H1 (cell line): ENCODE data around the gene GTPBP6. TPM values are rescaled to one million over a fixed set of nuclear protein-coding genes. Genes with fewer than 3 reads are reported as not detected.

Experiments used
- CTCF ChIA-PET: fragments of 300-600 bp; sonication (Branson Sonifier 250); formaldehyde crosslinking; loops from one replicate; lab custom pipeline; 2021; ENCODE audit not compliant: partially characterized antibody; lab: Charles Lee
- POLR2A ChIA-PET: fragments of 300-600 bp; sonication (Branson Sonifier 250); formaldehyde crosslinking; loops from one replicate; lab custom pipeline; 2021; ENCODE audit warnings: inconsistent platforms; ENCODE audit not compliant: partially characterized antibody; lab: Charles Lee
- DNase-seq, 2 experiments: peaks; one replicate each; pipeline versions ENCODE4 v3.0.0 to v3.0.0-alpha.2; 2010 to 2022; ENCODE audit warnings: low spot score in 2 of 2, low read depth in 1 of 2, mixed read lengths in 1 of 2
- FAIRE-seq: peaks from 2 replicates; lab custom pipeline; 2011; peaks lifted over from hg19 to GRCh38; lab: Jason Lieb, UNC
- H2AFZ ChIP-seq: 2 replicates; pipeline ENCODE4 v1.8.1; 2012; ENCODE audit warnings: low read length, inconsistent platforms
- H2AK5ac ChIP-seq: 2 replicates; pipeline ENCODE4 v1.6.1; 2013; ENCODE audit warnings: low read depth, low read length
- H2BK120ac ChIP-seq: replicated peaks from 2 replicates; pipeline ENCODE3; 2013; ENCODE audit warnings: low read depth, low read length, inconsistent platforms
- H2BK12ac ChIP-seq: 2 replicates; pipeline ENCODE4 v1.6.1; 2013; ENCODE audit warnings: low read depth, low read length
- H2BK15ac ChIP-seq: 2 replicates; pipeline ENCODE4 v1.6.1; 2013; ENCODE audit warnings: low read length
- H2BK20ac ChIP-seq: 2 replicates; pipeline ENCODE4 v1.6.1; 2013; ENCODE audit warnings: low read length
- H2BK5ac ChIP-seq: 2 replicates; pipeline ENCODE4 v1.6.1; 2013; ENCODE audit warnings: low read depth, low read length
- H3K14ac ChIP-seq: 2 replicates; pipeline ENCODE4 v1.6.1; 2013; ENCODE audit warnings: inconsistent platforms; ENCODE audit not compliant: insufficient read length
- H3K18ac ChIP-seq: 2 replicates; pipeline ENCODE4 v1.6.1; 2013; ENCODE audit warnings: low read length; ENCODE audit errors: extremely low read depth
- H3K23ac ChIP-seq: 2 replicates; pipeline ENCODE4 v1.6.1; 2013; ENCODE audit warnings: inconsistent platforms; ENCODE audit not compliant: insufficient read length
- H3K23me2 ChIP-seq: 2 replicates; pipeline ENCODE4 v1.6.1; 2013; ENCODE audit warnings: low read depth, low read length
- H3K27ac ChIP-seq: 2 replicates; pipeline ENCODE4 v1.6.1; 2011; ENCODE audit warnings: low read depth, low read length, inconsistent platforms
- H3K27me3 ChIP-seq, 4 experiments: replicated peaks in 1 of 4; 1 replicate in 1 of 4; 2 replicates in 3 of 4; pipeline versions ENCODE4 v1.6.1 to v1.8.1; 2011 to 2013; ENCODE audit warnings: low read length in 3 of 4, mild to moderate bottlenecking in 3 of 4, inconsistent platforms in 2 of 4, mixed read lengths in 2 of 4, moderate library complexity in 1 of 4; ENCODE audit not compliant: control insufficient read depth in 3 of 4, insufficient read depth in 3 of 4; ENCODE audit errors: extremely low read depth in 1 of 4
- H3K36me3 ChIP-seq, 4 experiments: 2 replicates each; pipeline versions ENCODE4 v1.6.1 to v1.8.1; 2011 to 2013; ENCODE audit warnings: mild to moderate bottlenecking in 4 of 4, low read length in 3 of 4, moderate library complexity in 2 of 4, control low read depth in 1 of 4, inconsistent platforms in 1 of 4; ENCODE audit not compliant: insufficient read depth in 4 of 4, control insufficient read depth in 2 of 4
- H3K4ac ChIP-seq: replicated peaks from 2 replicates; pipeline ENCODE3; 2013; ENCODE audit warnings: low read length, low read depth, mixed read lengths, inconsistent platforms; ENCODE audit not compliant: insufficient read length
- H3K4me1 ChIP-seq, 4 experiments: replicated peaks in 1 of 4; 1 replicate in 1 of 4; 2 replicates in 3 of 4; pipeline versions ENCODE4 v1.6.1 to v1.8.1; 2011 to 2013; ENCODE audit warnings: low read length in 3 of 4, inconsistent platforms in 2 of 4, mixed read lengths in 1 of 4; ENCODE audit not compliant: insufficient read depth in 4 of 4, control insufficient read depth in 3 of 4
- H3K4me2 ChIP-seq, 2 experiments: 2 replicates each; pipeline versions ENCODE4 v1.6.1 to v1.8.1; 2011 to 2013; ENCODE audit warnings: low read depth in 2 of 2, low read length in 2 of 2, control low read depth in 1 of 2, inconsistent platforms in 1 of 2, mild to moderate bottlenecking in 1 of 2; ENCODE audit not compliant: insufficient read depth in 1 of 2
- H3K4me3 ChIP-seq, 4 experiments: fragments of 200-600, 300-600 bp in 1 of 4; sonication (generic), shearing (Covaris generic), sonication (Bioruptor Twin) in 1 of 4; 2 replicates each; pipeline versions ENCODE4 v1.5.1 to v1.8.1; 2011 to 2016; ENCODE audit warnings: low read length in 4 of 4, low read depth in 3 of 4, control low read depth in 2 of 4, inconsistent platforms in 2 of 4, mild to moderate bottlenecking in 2 of 4, mixed read lengths in 1 of 4, moderate library complexity in 1 of 4; ENCODE audit not compliant: insufficient read depth in 2 of 4; ENCODE audit errors: extremely low read depth in 1 of 4
- H3K56ac ChIP-seq: replicated peaks from 2 replicates; pipeline ENCODE3; 2013; ENCODE audit warnings: low read depth, mild to moderate bottlenecking, mixed read lengths, low read length, inconsistent platforms; ENCODE audit not compliant: insufficient read length
- H3K79me1 ChIP-seq: 2 replicates; pipeline ENCODE4 v1.6.1; 2013; ENCODE audit warnings: low read depth, low read length, control low read depth
- H3K79me2 ChIP-seq, 2 experiments: 2 replicates each; pipeline versions ENCODE4 v1.6.1 to v1.8.1; 2012 to 2013; ENCODE audit warnings: low read length in 2 of 2, mild to moderate bottlenecking in 2 of 2, inconsistent platforms in 1 of 2; ENCODE audit not compliant: insufficient read depth in 2 of 2, control insufficient read depth in 1 of 2
- H3K9ac ChIP-seq, 4 experiments: replicated peaks in 1 of 4; 1 replicate in 1 of 4; 2 replicates in 3 of 4; pipeline versions ENCODE4 v1.6.1 to v1.8.1; 2011 to 2013; ENCODE audit warnings: low read depth in 3 of 4, low read length in 3 of 4, control low read depth in 2 of 4, mild to moderate bottlenecking in 2 of 4, moderate library complexity in 2 of 4, inconsistent platforms in 1 of 4; ENCODE audit errors: extremely low read depth in 1 of 4
- H3K9me3 ChIP-seq, 2 experiments: 2 replicates each; pipeline versions ENCODE4 v1.6.1 to v1.8.1; 2012 to 2013; ENCODE audit warnings: mild to moderate bottlenecking in 2 of 2, moderate library complexity in 2 of 2, control low read depth in 1 of 2, inconsistent platforms in 1 of 2, low read depth in 1 of 2, low read length in 1 of 2, mixed read lengths in 1 of 2; ENCODE audit not compliant: insufficient read depth in 2 of 2
- H4K20me1 ChIP-seq, 2 experiments: replicated peaks in 1 of 2; 2 replicates each; pipeline versions ENCODE3 to v1.8.1; 2011 to 2013; ENCODE audit warnings: inconsistent platforms in 2 of 2, low read length in 2 of 2, mild to moderate bottlenecking in 1 of 2; ENCODE audit not compliant: insufficient read depth in 2 of 2, control insufficient read depth in 1 of 2
- H4K5ac ChIP-seq: 2 replicates; pipeline ENCODE4 v1.6.1; 2013; ENCODE audit warnings: low read length, low read depth, mixed read lengths, inconsistent platforms; ENCODE audit not compliant: insufficient read length
- H4K8ac ChIP-seq: 2 replicates; pipeline ENCODE4 v1.8.0; 2013; ENCODE audit warnings: mild to moderate bottlenecking, moderate library complexity, low read length, inconsistent platforms; ENCODE audit not compliant: insufficient read depth; ENCODE audit errors: extremely low read depth
- H4K91ac ChIP-seq: replicated peaks from 2 replicates; pipeline ENCODE3; 2013; ENCODE audit warnings: low read length, mixed read lengths, inconsistent platforms; ENCODE audit not compliant: insufficient read length
- CEBPB ChIP-seq: IDR thresholded peaks from 2 replicates; pipeline ENCODE4 v1.6.1; 2012; ENCODE audit warnings: low read depth, low read length
- EGR1 ChIP-seq: IDR thresholded peaks from 2 replicates; pipeline ENCODE4 v1.6.1; 2011; ENCODE audit warnings: low read depth, low read length, borderline replicate concordance
- JUND ChIP-seq: IDR thresholded peaks from 2 replicates; pipeline ENCODE4 v1.6.1; 2011; ENCODE audit warnings: mild to moderate bottlenecking, improper control_type of control experiment, low read length
- PHF8 ChIP-seq: fragments of 200-600 bp; sonication (generic); conservative IDR thresholded peaks from 2 replicates; pipeline ENCODE4 v1.7.1; 2012; ENCODE audit warnings: low read depth, mild to moderate bottlenecking, inconsistent platforms, low read length, moderate library complexity
- RNF2 ChIP-seq: fragments of 200-900, 300-1000 bp; sonication (generic); IDR thresholded peaks from 2 replicates; pipeline ENCODE4 v1.7.1; 2016; ENCODE audit warnings: borderline replicate concordance, low read depth, mild to moderate bottlenecking, antibody characterized with exemption, low read length; ENCODE audit not compliant: poor library complexity, severe bottlenecking; ENCODE audit errors: missing control alignments
- TAF1 ChIP-seq: IDR thresholded peaks from 2 replicates; pipeline ENCODE4 v1.6.1; 2011; ENCODE audit warnings: mild to moderate bottlenecking, low read depth, low read length
- WGBS, 2 experiments: shearing (Covaris generic) in 1 of 2; methylation state at CpG; one replicate each; pipeline versions ENCODE4 v1.1.6 to v1.1.7; 2013 to 2015; ENCODE audit warnings: low lambda C conversion rate in 2 of 2, mixed read lengths in 2 of 2, inconsistent platforms in 1 of 2, low coverage in 1 of 2, missing lambda C conversion rate in 1 of 2; ENCODE audit not compliant: insufficient replicate concordance in 2 of 2, insufficient coverage in 1 of 2, insufficient read length in 1 of 2; ENCODE audit errors: extremely low coverage in 1 of 2, missing lambda C conversion rate in 1 of 2; 5-methylcytosine and 5-hydroxymethylcytosine counted together
- polyA plus RNA-seq, 7 experiments: library from polyadenylated mRNA; depleted of rRNA in 3 of 7; stranded (reverse) in 5 of 7; unstranded in 2 of 7; fragments of >200 nt in 5 of 7; fragments of 200-250 nt in 2 of 7; gene quantifications; 1 replicate in 5 of 7; 2 replicates in 1 of 7; 4 replicates in 1 of 7; pipeline versions ENCODE4 v1.2.1 to v1.2.3, GENCODE V29; 2011 to 2013; ENCODE audit warnings: missing spikeins in 2 of 7, mixed read lengths in 2 of 7
- total RNA-seq: library from RNA; stranded (reverse); fragmentation: NEBNext Ultra II Directional; extraction: Animal tissue kit (Norgen Biotek cat#: 25700); gene quantifications from 2 replicates; pipeline ENCODE4 v1.2.1, GENCODE V29; 2021
- TF ChIP-seq, protein P1 (sequence below), 3 experiments: IDR thresholded peaks; 1 replicate in 2 of 3; 2 replicates in 1 of 3; pipeline versions ENCODE4 v1.5.1 to v1.6.1; 2011; ENCODE audit warnings: low read length in 3 of 3, mild to moderate bottlenecking in 3 of 3, inconsistent platforms in 2 of 3, low read depth in 1 of 3, moderate library complexity in 1 of 3; ENCODE audit not compliant: insufficient read depth in 1 of 3; ENCODE audit errors: control extremely low read depth in 1 of 3
- TF ChIP-seq, protein P2 (sequence below): IDR thresholded peaks from 2 replicates; pipeline ENCODE4 v1.6.1; 2011; ENCODE audit warnings: low read length, improper control_type of control experiment

GTPBP6 gene
- total and polyA plus RNA-seq, 2 of the 8 experiments (the other 6 are each of a cell fraction or from before 2014, with no cell fraction given): 33.9 to 57.1 TPM

DNA sequence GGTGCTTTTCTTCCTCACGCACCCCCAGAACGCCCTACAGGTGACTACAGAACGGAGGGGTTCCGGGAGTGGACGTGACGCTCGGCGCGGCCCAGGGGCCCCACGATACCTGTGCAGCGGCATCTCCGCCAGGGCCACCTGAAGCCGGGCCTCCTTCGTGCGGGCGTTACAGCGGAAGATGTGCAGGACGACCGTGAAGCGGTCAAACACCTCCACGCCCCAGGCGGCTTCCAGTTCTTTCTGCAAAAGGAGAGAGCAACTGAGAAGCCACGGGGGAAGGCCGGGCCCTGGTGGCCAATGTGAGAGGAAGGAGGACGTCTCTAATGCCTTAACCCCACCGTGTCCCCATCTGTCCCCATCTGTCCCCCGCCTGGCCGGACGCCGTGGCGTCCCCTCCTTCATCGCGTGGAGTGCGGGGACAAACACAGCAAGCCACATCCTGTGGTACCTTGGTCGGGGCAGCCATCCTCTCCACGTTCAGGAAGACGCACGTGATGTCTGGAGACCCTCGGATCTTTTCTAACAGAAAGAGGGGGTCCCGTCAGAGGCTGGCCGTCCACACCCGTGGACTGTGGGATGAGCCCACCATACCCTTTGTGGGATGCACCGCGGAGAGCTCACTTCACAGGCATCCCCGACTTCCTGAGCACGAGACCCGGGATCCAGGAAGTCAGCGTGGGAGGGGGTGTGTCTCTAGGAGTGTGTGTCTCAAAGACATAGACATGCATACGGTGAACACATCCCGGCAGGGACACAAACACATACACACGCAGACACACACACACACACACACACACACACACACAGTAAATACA lies 3.6 kb downstream of the GTPBP6 start:
- ChIA-PET POLR2A (no interaction called here), CTCF (no interaction called here)
- Histone ChIP-seq H3K4ac (no peak overlapping the region), H3K27ac (no peak overlapping the region), H3K4me3 (no peak overlapping the region), H4K20me1 (peaks cover 0 to 18% of the 10 kb centered on the region in 2 experiments), H3K4me2 (no peak overlapping the region), H2BK20ac (no peak overlapping the region), H3K9me3 (no peaks in the 10 kb centered on the region), H4K8ac (no peak overlapping the region), H3K18ac (no peak overlapping the region), H2AK5ac (no peak overlapping the region), H2BK15ac (no peak overlapping the region), H2BK5ac (no peak overlapping the region), H3K56ac (no peak overlapping the region), H3K14ac (no peak overlapping the region), H3K36me3 (peaks cover 13 to 49% (median 27%) of the 10 kb centered on the region in 4 experiments; a peak in 7 of 8 replicates), H3K79me2 (peaks cover 0 to 7% of the 10 kb centered on the region in 2 experiments; a peak in 1 of 4 replicates), H2AFZ (no peak overlapping the region), H2BK12ac (no peak overlapping the region), H2BK120ac (no peak overlapping the region), H3K4me1 (peaks cover 0 to 3% (median 1%) of the 10 kb centered on the region in 4 experiments; a peak in 3 of 7 replicates), H3K23ac (no peak overlapping the region), H4K5ac (no peak overlapping the region), H3K9ac (no peak overlapping the region), H3K23me2 (peaks cover 9% of the 10 kb centered on the region; the same call in 1 of the 2 replicates), H4K91ac (no peak overlapping the region), H3K79me1 (peaks cover 6% of the 10 kb centered on the region; the same call in 1 of the 2 replicates), H3K27me3 (no peaks in the 10 kb centered on the region)
- 92% methylated on average over 48 of the region's 51 CpGs; no CpG with 5 or more reads in 1 of the 2 experiments for WGBS, 2 experiments
- DNase-seq (no peak), FAIRE-seq (no peak)
- no peak for TF ChIP-seq EGR1
- no peak for TF ChIP-seq TAF1
- no peak for TF ChIP-seq JUND
- TF ChIP-seq CEBPB: no peak
- no peak for TF ChIP-seq PHF8
- TF ChIP-seq, protein P1, sequence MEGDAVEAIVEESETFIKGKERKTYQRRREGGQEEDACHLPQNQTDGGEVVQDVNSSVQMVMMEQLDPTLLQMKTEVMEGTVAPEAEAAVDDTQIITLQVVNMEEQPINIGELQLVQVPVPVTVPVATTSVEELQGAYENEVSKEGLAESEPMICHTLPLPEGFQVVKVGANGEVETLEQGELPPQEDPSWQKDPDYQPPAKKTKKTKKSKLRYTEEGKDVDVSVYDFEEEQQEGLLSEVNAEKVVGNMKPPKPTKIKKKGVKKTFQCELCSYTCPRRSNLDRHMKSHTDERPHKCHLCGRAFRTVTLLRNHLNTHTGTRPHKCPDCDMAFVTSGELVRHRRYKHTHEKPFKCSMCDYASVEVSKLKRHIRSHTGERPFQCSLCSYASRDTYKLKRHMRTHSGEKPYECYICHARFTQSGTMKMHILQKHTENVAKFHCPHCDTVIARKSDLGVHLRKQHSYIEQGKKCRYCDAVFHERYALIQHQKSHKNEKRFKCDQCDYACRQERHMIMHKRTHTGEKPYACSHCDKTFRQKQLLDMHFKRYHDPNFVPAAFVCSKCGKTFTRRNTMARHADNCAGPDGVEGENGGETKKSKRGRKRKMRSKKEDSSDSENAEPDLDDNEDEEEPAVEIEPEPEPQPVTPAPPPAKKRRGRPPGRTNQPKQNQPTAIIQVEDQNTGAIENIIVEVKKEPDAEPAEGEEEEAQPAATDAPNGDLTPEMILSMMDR (IDR thresholded peaks at IDR 0.05; ENCODE audit: control extremely low read depth in 1 of 3, insufficient read depth in 1 of 3, low read depth in 1 of 3, low read length in 3 of 3): no peak
- TF ChIP-seq, protein P2, sequence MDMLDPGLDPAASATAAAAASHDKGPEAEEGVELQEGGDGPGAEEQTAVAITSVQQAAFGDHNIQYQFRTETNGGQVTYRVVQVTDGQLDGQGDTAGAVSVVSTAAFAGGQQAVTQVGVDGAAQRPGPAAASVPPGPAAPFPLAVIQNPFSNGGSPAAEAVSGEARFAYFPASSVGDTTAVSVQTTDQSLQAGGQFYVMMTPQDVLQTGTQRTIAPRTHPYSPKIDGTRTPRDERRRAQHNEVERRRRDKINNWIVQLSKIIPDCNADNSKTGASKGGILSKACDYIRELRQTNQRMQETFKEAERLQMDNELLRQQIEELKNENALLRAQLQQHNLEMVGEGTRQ: no peak
- no peak for TF ChIP-seq RNF2
